GM12873 (cell line): ENCODE data around the gene MUC2.

ENCODE experiments used
- TF ChIP-seq, protein P1 (sequence below): IDR thresholded peaks from 2 replicates; pipeline ENCODE4 v1.5.1; 2012; ENCODE audit warnings: low read depth, mild to moderate bottlenecking, moderate library complexity, low read length, control low read depth; ENCODE audit not compliant: insufficient read depth; ENCODE audit errors: missing control alignments

MUC2 gene

GRCh38 chr11:1076061-1076665, 1.5 kb downstream of the MUC2 start:
- TF ChIP-seq, protein P1, sequence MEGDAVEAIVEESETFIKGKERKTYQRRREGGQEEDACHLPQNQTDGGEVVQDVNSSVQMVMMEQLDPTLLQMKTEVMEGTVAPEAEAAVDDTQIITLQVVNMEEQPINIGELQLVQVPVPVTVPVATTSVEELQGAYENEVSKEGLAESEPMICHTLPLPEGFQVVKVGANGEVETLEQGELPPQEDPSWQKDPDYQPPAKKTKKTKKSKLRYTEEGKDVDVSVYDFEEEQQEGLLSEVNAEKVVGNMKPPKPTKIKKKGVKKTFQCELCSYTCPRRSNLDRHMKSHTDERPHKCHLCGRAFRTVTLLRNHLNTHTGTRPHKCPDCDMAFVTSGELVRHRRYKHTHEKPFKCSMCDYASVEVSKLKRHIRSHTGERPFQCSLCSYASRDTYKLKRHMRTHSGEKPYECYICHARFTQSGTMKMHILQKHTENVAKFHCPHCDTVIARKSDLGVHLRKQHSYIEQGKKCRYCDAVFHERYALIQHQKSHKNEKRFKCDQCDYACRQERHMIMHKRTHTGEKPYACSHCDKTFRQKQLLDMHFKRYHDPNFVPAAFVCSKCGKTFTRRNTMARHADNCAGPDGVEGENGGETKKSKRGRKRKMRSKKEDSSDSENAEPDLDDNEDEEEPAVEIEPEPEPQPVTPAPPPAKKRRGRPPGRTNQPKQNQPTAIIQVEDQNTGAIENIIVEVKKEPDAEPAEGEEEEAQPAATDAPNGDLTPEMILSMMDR: no peak

DNA sequence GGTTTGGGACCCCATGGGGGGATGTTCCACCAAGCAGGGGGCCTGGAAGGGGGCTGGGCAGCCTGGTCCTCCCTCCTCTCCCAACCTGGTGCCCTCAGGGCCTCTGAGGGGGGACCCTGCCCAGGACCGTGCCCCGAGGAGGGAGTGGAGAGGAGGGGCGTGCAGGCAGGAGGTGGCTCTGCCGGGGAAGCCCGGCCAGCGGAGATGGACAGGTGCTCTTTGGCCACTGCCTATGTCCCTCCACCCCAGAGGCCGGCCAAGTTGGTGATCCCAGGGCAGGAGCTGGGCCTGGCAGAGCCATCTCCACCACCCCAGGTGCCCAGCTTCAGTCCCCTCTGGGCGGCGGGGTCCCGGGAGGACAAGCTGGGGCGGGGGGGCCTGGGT, 2.4 kb downstream of the MUC2 start:
- TF ChIP-seq, protein P1: no peak

DNA sequence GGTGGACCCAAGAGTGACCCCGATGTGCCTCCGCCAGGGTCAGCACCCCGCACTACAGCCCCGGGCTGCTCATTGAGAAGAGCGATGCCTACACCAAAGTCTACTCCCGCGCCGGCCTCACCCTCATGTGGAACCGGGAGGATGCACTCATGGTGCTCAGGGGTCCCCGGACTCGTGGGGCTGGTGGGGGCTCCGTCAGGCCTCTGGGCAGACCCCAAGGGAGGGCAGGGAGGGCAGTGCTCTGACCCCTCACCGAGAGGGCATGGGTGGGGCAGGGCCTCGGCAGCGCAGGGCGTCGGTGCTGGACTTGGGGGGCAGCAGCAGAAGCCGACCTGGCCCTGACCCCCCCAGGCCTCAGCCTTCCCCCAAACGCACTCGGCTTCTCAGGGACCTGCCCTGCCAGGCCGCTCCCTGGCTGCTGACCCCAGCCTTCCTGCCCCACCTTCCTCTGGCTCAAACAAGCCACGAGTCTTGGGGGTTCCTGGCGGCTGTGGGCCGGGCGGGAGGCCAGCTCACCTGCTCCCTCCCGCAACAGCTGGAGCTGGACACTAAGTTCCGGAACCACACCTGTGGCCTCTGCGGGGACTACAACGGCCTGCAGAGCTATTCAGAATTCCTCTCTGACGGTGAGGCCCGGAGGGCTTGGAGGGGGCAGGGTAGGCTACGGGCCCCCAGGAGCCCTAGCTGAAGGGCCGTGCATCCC, 2.9 kb downstream of the MUC2 start:
- TF ChIP-seq, protein P1: no peak

DNA sequence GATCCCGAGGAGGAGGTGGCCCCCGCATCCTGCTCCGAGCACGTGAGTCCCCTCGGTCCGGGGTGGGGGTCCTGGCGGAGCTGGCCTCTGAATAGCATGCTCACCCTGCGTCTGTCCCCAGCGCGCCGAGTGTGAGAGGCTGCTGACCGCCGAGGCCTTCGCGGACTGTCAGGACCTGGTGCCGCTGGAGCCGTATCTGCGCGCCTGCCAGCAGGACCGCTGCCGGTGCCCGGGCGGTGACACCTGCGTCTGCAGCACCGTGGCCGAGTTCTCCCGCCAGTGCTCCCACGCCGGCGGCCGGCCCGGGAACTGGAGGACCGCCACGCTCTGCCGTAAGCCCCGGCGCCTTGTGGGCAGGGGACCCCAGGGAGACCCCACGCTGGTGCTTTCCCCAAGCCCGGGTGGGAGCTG, 3.5 kb downstream of the MUC2 start:
- TF ChIP-seq, protein P1: no peak

- TF ChIP-seq, protein P1: no peak
Observed at GRCh38 chr11:1081601-1082311, 7.1 kb downstream of the MUC2 start.

GRCh38 chr11:1082346-1082727, 7.7 kb downstream of the MUC2 start:
- TF ChIP-seq, protein P1: no peak
